SK-N-SH treated with all-trans-retinoic acid at 6 μM for 48 hours (cell line): Measurements from ENCODE around the gene NXF1.

Source experiments
- ATAC-seq: fragments of 200-7000 bp; cut with Tn5 transposase; 3 replicates; pipeline ENCODE4 v1.9.1; 2020; ENCODE audit warnings: mild to moderate bottlenecking, moderate library complexity
- ARNTL ChIP-seq: fragments of 450-650 bp; formaldehyde crosslinking; IDR thresholded peaks from 2 replicates; pipeline ENCODE4 v1.5.0; 2020; ENCODE audit warnings: low read depth, mild to moderate bottlenecking, moderate library complexity, borderline replicate concordance
- BACH2 ChIP-seq: fragments of 250-450 bp; sonication (Bioruptor Pico); IDR thresholded peaks from 2 replicates; pipeline ENCODE4 v1.9.0; 2021; ENCODE audit warnings: mild to moderate bottlenecking, borderline replicate concordance
- CREB5 ChIP-seq: fragments of 250-450 bp; sonication (Bioruptor Pico); IDR thresholded peaks from 2 replicates; pipeline ENCODE4 v1.5.1; 2020; ENCODE audit warnings: low read depth, mild to moderate bottlenecking, moderate library complexity
- CSDC2 ChIP-seq: fragments of 250-450 bp; sonication (Bioruptor Pico); IDR thresholded peaks from 2 replicates; pipeline ENCODE4 v1.5.0; 2020; ENCODE audit warnings: mild to moderate bottlenecking, moderate library complexity
- ESRRG ChIP-seq: fragments of 250-450 bp; sonication (Bioruptor Pico); IDR thresholded peaks from 2 replicates; pipeline ENCODE4 v1.6.1; 2021; ENCODE audit warnings: mild to moderate bottlenecking
- ISL1 ChIP-seq: fragments of 250-450 bp; sonication (Bioruptor Pico); IDR thresholded peaks from 2 replicates; pipeline ENCODE4 v2.1.2; 2022; ENCODE audit warnings: mild to moderate bottlenecking, moderate library complexity
- OSR1 ChIP-seq: fragments of 250-450 bp; sonication (Bioruptor Pico); IDR thresholded peaks from 2 replicates; pipeline ENCODE4 v1.8.0; 2022; ENCODE audit warnings: moderate library complexity, mild to moderate bottlenecking, inconsistent platforms
- PPARA ChIP-seq: fragments of 250-450 bp; sonication (Bioruptor Pico); IDR thresholded peaks from 2 replicates; pipeline ENCODE4 v1.5.0; 2020; ENCODE audit warnings: mild to moderate bottlenecking, borderline replicate concordance
- RARB ChIP-seq: fragments of 250-450 bp; sonication (Bioruptor Pico); IDR thresholded peaks from 2 replicates; pipeline ENCODE4 v1.8.0; 2021; ENCODE audit warnings: mild to moderate bottlenecking, moderate library complexity
- SNAI2 ChIP-seq: fragments of 250-450 bp; sonication (Bioruptor Pico); IDR thresholded peaks from 2 replicates; pipeline ENCODE4 v1.5.0; 2020; ENCODE audit warnings: mild to moderate bottlenecking, moderate library complexity
- TCF4 ChIP-seq: fragments of 250-450 bp; sonication (Bioruptor Pico); IDR thresholded peaks from 2 replicates; pipeline ENCODE4 v1.8.0; 2021; ENCODE audit warnings: mild to moderate bottlenecking, moderate library complexity, borderline replicate concordance
- TOX ChIP-seq: fragments of 250-450 bp; sonication (Bioruptor Pico); IDR thresholded peaks from 2 replicates; pipeline ENCODE4 v1.8.0; 2021; ENCODE audit warnings: mild to moderate bottlenecking, moderate library complexity, borderline replicate concordance
- TSHZ2 ChIP-seq: fragments of 250-450 bp; sonication (Bioruptor Pico); IDR thresholded peaks from 2 replicates; pipeline ENCODE4 v1.5.0; 2020; ENCODE audit warnings: mild to moderate bottlenecking, moderate library complexity
- ZNF565 ChIP-seq: fragments of 450-650 bp; formaldehyde crosslinking; conservative IDR thresholded peaks from 2 replicates; pipeline ENCODE4 v1.5.0; 2020; ENCODE audit warnings: low read depth, mild to moderate bottlenecking, moderate library complexity
- ZNF70 ChIP-seq: fragments of 450-650 bp; formaldehyde crosslinking; IDR thresholded peaks from 2 replicates; pipeline ENCODE4 v1.5.0; 2020; ENCODE audit warnings: mild to moderate bottlenecking, moderate library complexity
- ZNF8 ChIP-seq: fragments of 450-650 bp; formaldehyde crosslinking; IDR thresholded peaks from 2 replicates; pipeline ENCODE4 v1.5.0; 2020; ENCODE audit warnings: mild to moderate bottlenecking, moderate library complexity
- TF ChIP-seq, protein P1 (sequence below): fragments of 250-450 bp; sonication (Bioruptor Pico); IDR thresholded peaks from 2 replicates; pipeline ENCODE4 v1.5.1; 2021; ENCODE audit warnings: mild to moderate bottlenecking, moderate library complexity
- TF ChIP-seq, protein P2 (sequence below): fragments of 250-450 bp; sonication (Bioruptor Pico); IDR thresholded peaks from 2 replicates; pipeline ENCODE4 v1.8.0; 2021; ENCODE audit warnings: low read depth, mild to moderate bottlenecking, moderate library complexity, borderline replicate concordance

The NXF1 gene

DNA sequence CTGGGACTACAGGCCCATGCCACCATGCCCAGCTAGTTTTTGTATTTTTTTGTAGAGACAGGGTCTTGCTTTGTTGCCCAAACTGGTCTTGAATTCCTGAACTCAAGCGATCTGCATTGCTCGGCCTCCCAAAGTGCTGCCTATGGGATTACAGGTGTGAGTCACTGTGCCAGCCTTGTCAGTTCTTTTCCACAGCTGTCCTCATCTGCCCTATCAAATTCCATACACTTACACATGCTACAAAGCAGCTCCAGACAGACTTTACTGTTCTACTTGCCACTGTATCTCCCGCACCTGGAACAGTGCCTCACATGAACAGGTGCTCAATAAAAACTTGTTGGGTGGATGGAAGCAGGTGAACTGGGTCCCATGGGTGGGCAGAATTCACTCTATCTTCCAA, 18.4 kb upstream of the NXF1 start:
- TF ChIP-seq ZNF565 (CRISPR knock-in tag) (no peak), ESRRG (CRISPR knock-in tag) (no peak), ZNF8 (CRISPR knock-in tag) (no peak), CREB5 (no peak), BACH2 (CRISPR knock-in tag) (no peak), ZNF70 (CRISPR knock-in tag) (no peak), OSR1 (CRISPR knock-in tag) (no peak), ISL1 (CRISPR knock-in tag) (no peak), TSHZ2 (CRISPR knock-in tag) (no peak), ARNTL (CRISPR knock-in tag) (no peak), RARB (no peak)
- TF ChIP-seq, protein P1, sequence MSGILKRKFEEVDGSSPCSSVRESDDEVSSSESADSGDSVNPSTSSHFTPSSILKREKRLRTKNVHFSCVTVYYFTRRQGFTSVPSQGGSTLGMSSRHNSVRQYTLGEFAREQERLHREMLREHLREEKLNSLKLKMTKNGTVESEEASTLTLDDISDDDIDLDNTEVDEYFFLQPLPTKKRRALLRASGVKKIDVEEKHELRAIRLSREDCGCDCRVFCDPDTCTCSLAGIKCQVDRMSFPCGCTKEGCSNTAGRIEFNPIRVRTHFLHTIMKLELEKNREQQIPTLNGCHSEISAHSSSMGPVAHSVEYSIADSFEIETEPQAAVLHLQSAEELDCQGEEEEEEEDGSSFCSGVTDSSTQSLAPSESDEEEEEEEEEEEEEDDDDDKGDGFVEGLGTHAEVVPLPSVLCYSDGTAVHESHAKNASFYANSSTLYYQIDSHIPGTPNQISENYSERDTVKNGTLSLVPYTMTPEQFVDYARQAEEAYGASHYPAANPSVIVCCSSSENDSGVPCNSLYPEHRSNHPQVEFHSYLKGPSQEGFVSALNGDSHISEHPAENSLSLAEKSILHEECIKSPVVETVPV (CRISPR knock-in tag), result no peak
- TF ChIP-seq, all 23 proteins: peak for 0

GRCh38 chr11:62817129-62817528, 11.9 kb upstream of the NXF1 start:
- TF ChIP-seq TOX (CRISPR knock-in tag), result no peak
- TF ChIP-seq CSDC2 (CRISPR knock-in tag), result no peak
- ATAC-seq, result no peak

More for the DNA sequence above, 18.4 kb upstream of the NXF1 start:
- ATAC-seq, result no peak

DNA sequence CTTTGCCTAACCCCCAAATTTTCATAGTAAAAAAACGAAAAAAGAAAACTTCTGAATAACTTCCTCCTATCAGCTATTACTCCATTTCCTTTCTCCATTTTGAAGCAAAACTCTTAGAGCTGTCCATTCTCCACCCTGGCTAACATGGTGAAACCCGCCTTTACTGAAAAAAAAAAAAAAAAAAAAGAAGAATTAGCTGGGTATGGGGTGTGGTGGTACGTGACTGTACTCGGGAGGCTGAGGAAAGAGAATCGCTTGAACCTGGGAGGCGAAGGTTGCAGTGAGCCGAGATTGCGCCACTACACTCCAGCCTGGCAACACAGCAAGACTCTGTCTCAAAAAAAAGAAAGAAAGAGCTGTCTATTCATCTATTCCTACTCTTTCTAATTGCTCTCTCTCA, 11.3 kb upstream of the NXF1 start:
- no peak for ATAC-seq
- TF ChIP-seq, protein P1 (CRISPR knock-in tag), result no peak
- no peak for TF ChIP-seq TOX (CRISPR knock-in tag)
- TF ChIP-seq, protein P2, sequence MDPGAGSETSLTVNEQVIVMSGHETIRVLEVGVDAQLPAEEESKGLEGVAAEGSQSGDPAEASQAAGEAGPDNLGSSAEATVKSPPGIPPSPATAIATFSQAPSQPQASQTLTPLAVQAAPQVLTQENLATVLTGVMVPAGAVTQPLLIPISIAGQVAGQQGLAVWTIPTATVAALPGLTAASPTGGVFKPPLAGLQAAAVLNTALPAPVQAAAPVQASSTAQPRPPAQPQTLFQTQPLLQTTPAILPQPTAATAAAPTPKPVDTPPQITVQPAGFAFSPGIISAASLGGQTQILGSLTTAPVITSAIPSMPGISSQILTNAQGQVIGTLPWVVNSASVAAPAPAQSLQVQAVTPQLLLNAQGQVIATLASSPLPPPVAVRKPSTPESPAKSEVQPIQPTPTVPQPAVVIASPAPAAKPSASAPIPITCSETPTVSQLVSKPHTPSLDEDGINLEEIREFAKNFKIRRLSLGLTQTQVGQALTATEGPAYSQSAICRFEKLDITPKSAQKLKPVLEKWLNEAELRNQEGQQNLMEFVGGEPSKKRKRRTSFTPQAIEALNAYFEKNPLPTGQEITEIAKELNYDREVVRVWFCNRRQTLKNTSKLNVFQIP (CRISPR knock-in tag), result no peak
- TF ChIP-seq TCF4 (CRISPR knock-in tag), result no peak
- TF ChIP-seq SNAI2 (CRISPR knock-in tag), result no peak
- no peak for TF ChIP-seq TSHZ2 (CRISPR knock-in tag)
- TF ChIP-seq RARB, result no peak
- TF ChIP-seq PPARA (CRISPR knock-in tag), result no peak
- TF ChIP-seq, all 23 proteins: peak for 0
